Body of pancreas (tissue), 4 donors: ENCODE results near the gene HNRNPA3.

Experiments
- CTCF ChIP-seq, 7 experiments: fragments of 450-650 bp in 4 of 7; fragments of 200-600 bp in 3 of 7; sonication (generic) in 3 of 7; IDR thresholded peaks; one replicate each; pipeline ENCODE4 v1.5.1; 2016 to 2019; ENCODE audit warnings: antibody characterized with exemption in 7 of 7
- POLR2A ChIP-seq, 3 donors: fragments of 450-650 bp; IDR thresholded peaks; one replicate each; pipeline ENCODE4 v1.6.1; 2016; ENCODE audit warnings: antibody characterized with exemption in 3 of 3, mild to moderate bottlenecking in 2 of 3

GRCh38 chr2:177192788-177193187, 19.8 kb upstream of the HNRNPA3 start:
- TF ChIP-seq CTCF (IDR thresholded peaks at IDR 0.05): no peak
- TF ChIP-seq POLR2A (IDR thresholded peaks at IDR 0.05): no peak
